H1 (cell line): ENCODE measurements around the gene PTER. TPM values are rescaled to one million over a fixed set of nuclear protein-coding genes. Genes with fewer than 3 reads are reported as not detected.

Experiments used
- CTCF ChIA-PET: fragments of 300-600 bp; sonication (Branson Sonifier 250); formaldehyde crosslinking; loops from one replicate; lab custom pipeline; 2021; ENCODE audit not compliant: partially characterized antibody; lab: Charles Lee
- POLR2A ChIA-PET: fragments of 300-600 bp; sonication (Branson Sonifier 250); formaldehyde crosslinking; loops from one replicate; lab custom pipeline; 2021; ENCODE audit warnings: inconsistent platforms; ENCODE audit not compliant: partially characterized antibody; lab: Charles Lee
- DNase-seq, 2 experiments: peaks; one replicate each; pipeline versions ENCODE4 v3.0.0 to v3.0.0-alpha.2; 2010 to 2022; ENCODE audit warnings: low spot score in 2 of 2, low read depth in 1 of 2, mixed read lengths in 1 of 2
- FAIRE-seq: peaks from 2 replicates; lab custom pipeline; 2011; peaks lifted over from hg19 to GRCh38; lab: Jason Lieb, UNC
- H2AFZ ChIP-seq: 2 replicates; pipeline ENCODE4 v1.8.1; 2012; ENCODE audit warnings: low read length, inconsistent platforms
- H2AK5ac ChIP-seq: 2 replicates; pipeline ENCODE4 v1.6.1; 2013; ENCODE audit warnings: low read depth, low read length
- H2BK120ac ChIP-seq: replicated peaks from 2 replicates; pipeline ENCODE3; 2013; ENCODE audit warnings: low read depth, low read length, inconsistent platforms
- H2BK12ac ChIP-seq: 2 replicates; pipeline ENCODE4 v1.6.1; 2013; ENCODE audit warnings: low read depth, low read length
- H2BK15ac ChIP-seq: 2 replicates; pipeline ENCODE4 v1.6.1; 2013; ENCODE audit warnings: low read length
- H2BK20ac ChIP-seq: 2 replicates; pipeline ENCODE4 v1.6.1; 2013; ENCODE audit warnings: low read length
- H2BK5ac ChIP-seq: 2 replicates; pipeline ENCODE4 v1.6.1; 2013; ENCODE audit warnings: low read depth, low read length
- H3K14ac ChIP-seq: 2 replicates; pipeline ENCODE4 v1.6.1; 2013; ENCODE audit warnings: inconsistent platforms; ENCODE audit not compliant: insufficient read length
- H3K18ac ChIP-seq: 2 replicates; pipeline ENCODE4 v1.6.1; 2013; ENCODE audit warnings: low read length; ENCODE audit errors: extremely low read depth
- H3K23ac ChIP-seq: 2 replicates; pipeline ENCODE4 v1.6.1; 2013; ENCODE audit warnings: inconsistent platforms; ENCODE audit not compliant: insufficient read length
- H3K23me2 ChIP-seq: 2 replicates; pipeline ENCODE4 v1.6.1; 2013; ENCODE audit warnings: low read depth, low read length
- H3K27ac ChIP-seq: 2 replicates; pipeline ENCODE4 v1.6.1; 2011; ENCODE audit warnings: low read depth, low read length, inconsistent platforms
- H3K27me3 ChIP-seq, 4 experiments: replicated peaks in 1 of 4; 1 replicate in 1 of 4; 2 replicates in 3 of 4; pipeline versions ENCODE4 v1.6.1 to v1.8.1; 2011 to 2013; ENCODE audit warnings: low read length in 3 of 4, mild to moderate bottlenecking in 3 of 4, inconsistent platforms in 2 of 4, mixed read lengths in 2 of 4, moderate library complexity in 1 of 4; ENCODE audit not compliant: control insufficient read depth in 3 of 4, insufficient read depth in 3 of 4; ENCODE audit errors: extremely low read depth in 1 of 4
- H3K36me3 ChIP-seq, 4 experiments: 2 replicates each; pipeline versions ENCODE4 v1.6.1 to v1.8.1; 2011 to 2013; ENCODE audit warnings: mild to moderate bottlenecking in 4 of 4, low read length in 3 of 4, moderate library complexity in 2 of 4, control low read depth in 1 of 4, inconsistent platforms in 1 of 4; ENCODE audit not compliant: insufficient read depth in 4 of 4, control insufficient read depth in 2 of 4
- H3K4ac ChIP-seq: replicated peaks from 2 replicates; pipeline ENCODE3; 2013; ENCODE audit warnings: low read length, low read depth, mixed read lengths, inconsistent platforms; ENCODE audit not compliant: insufficient read length
- H3K4me1 ChIP-seq, 4 experiments: replicated peaks in 1 of 4; 1 replicate in 1 of 4; 2 replicates in 3 of 4; pipeline versions ENCODE4 v1.6.1 to v1.8.1; 2011 to 2013; ENCODE audit warnings: low read length in 3 of 4, inconsistent platforms in 2 of 4, mixed read lengths in 1 of 4; ENCODE audit not compliant: insufficient read depth in 4 of 4, control insufficient read depth in 3 of 4
- H3K4me2 ChIP-seq, 2 experiments: 2 replicates each; pipeline versions ENCODE4 v1.6.1 to v1.8.1; 2011 to 2013; ENCODE audit warnings: low read depth in 2 of 2, low read length in 2 of 2, control low read depth in 1 of 2, inconsistent platforms in 1 of 2, mild to moderate bottlenecking in 1 of 2; ENCODE audit not compliant: insufficient read depth in 1 of 2
- H3K4me3 ChIP-seq, 4 experiments: fragments of 200-600, 300-600 bp in 1 of 4; sonication (generic), shearing (Covaris generic), sonication (Bioruptor Twin) in 1 of 4; 2 replicates each; pipeline versions ENCODE4 v1.5.1 to v1.8.1; 2011 to 2016; ENCODE audit warnings: low read length in 4 of 4, low read depth in 3 of 4, control low read depth in 2 of 4, inconsistent platforms in 2 of 4, mild to moderate bottlenecking in 2 of 4, mixed read lengths in 1 of 4, moderate library complexity in 1 of 4; ENCODE audit not compliant: insufficient read depth in 2 of 4; ENCODE audit errors: extremely low read depth in 1 of 4
- H3K56ac ChIP-seq: replicated peaks from 2 replicates; pipeline ENCODE3; 2013; ENCODE audit warnings: low read depth, mild to moderate bottlenecking, mixed read lengths, low read length, inconsistent platforms; ENCODE audit not compliant: insufficient read length
- H3K79me1 ChIP-seq: 2 replicates; pipeline ENCODE4 v1.6.1; 2013; ENCODE audit warnings: low read depth, low read length, control low read depth
- H3K79me2 ChIP-seq, 2 experiments: 2 replicates each; pipeline versions ENCODE4 v1.6.1 to v1.8.1; 2012 to 2013; ENCODE audit warnings: low read length in 2 of 2, mild to moderate bottlenecking in 2 of 2, inconsistent platforms in 1 of 2; ENCODE audit not compliant: insufficient read depth in 2 of 2, control insufficient read depth in 1 of 2
- H3K9ac ChIP-seq, 4 experiments: replicated peaks in 1 of 4; 1 replicate in 1 of 4; 2 replicates in 3 of 4; pipeline versions ENCODE4 v1.6.1 to v1.8.1; 2011 to 2013; ENCODE audit warnings: low read depth in 3 of 4, low read length in 3 of 4, control low read depth in 2 of 4, mild to moderate bottlenecking in 2 of 4, moderate library complexity in 2 of 4, inconsistent platforms in 1 of 4; ENCODE audit errors: extremely low read depth in 1 of 4
- H3K9me3 ChIP-seq, 2 experiments: 2 replicates each; pipeline versions ENCODE4 v1.6.1 to v1.8.1; 2012 to 2013; ENCODE audit warnings: mild to moderate bottlenecking in 2 of 2, moderate library complexity in 2 of 2, control low read depth in 1 of 2, inconsistent platforms in 1 of 2, low read depth in 1 of 2, low read length in 1 of 2, mixed read lengths in 1 of 2; ENCODE audit not compliant: insufficient read depth in 2 of 2
- H4K20me1 ChIP-seq, 2 experiments: replicated peaks in 1 of 2; 2 replicates each; pipeline versions ENCODE3 to v1.8.1; 2011 to 2013; ENCODE audit warnings: inconsistent platforms in 2 of 2, low read length in 2 of 2, mild to moderate bottlenecking in 1 of 2; ENCODE audit not compliant: insufficient read depth in 2 of 2, control insufficient read depth in 1 of 2
- H4K5ac ChIP-seq: 2 replicates; pipeline ENCODE4 v1.6.1; 2013; ENCODE audit warnings: low read length, low read depth, mixed read lengths, inconsistent platforms; ENCODE audit not compliant: insufficient read length
- H4K8ac ChIP-seq: 2 replicates; pipeline ENCODE4 v1.8.0; 2013; ENCODE audit warnings: mild to moderate bottlenecking, moderate library complexity, low read length, inconsistent platforms; ENCODE audit not compliant: insufficient read depth; ENCODE audit errors: extremely low read depth
- H4K91ac ChIP-seq: replicated peaks from 2 replicates; pipeline ENCODE3; 2013; ENCODE audit warnings: low read length, mixed read lengths, inconsistent platforms; ENCODE audit not compliant: insufficient read length
- CHD2 ChIP-seq: IDR thresholded peaks from 2 replicates; pipeline ENCODE4 v1.6.1; 2012; ENCODE audit warnings: low read length, improper control_type of control experiment
- FOSL1 ChIP-seq: IDR thresholded peaks from 2 replicates; pipeline ENCODE4 v1.6.1; 2011; ENCODE audit warnings: mild to moderate bottlenecking, low read depth, low read length, moderate library complexity; ENCODE audit not compliant: insufficient read depth
- JUN ChIP-seq: IDR thresholded peaks from 2 replicates; pipeline ENCODE4 v1.6.1; 2011; ENCODE audit warnings: low read depth, mild to moderate bottlenecking, improper control_type of control experiment, low read length
- NANOG ChIP-seq: IDR thresholded peaks from 2 replicates; pipeline ENCODE4 v1.6.1; 2011; ENCODE audit warnings: low read length, low read depth, mild to moderate bottlenecking, inconsistent platforms; ENCODE audit not compliant: insufficient read depth, poor library complexity, severe bottlenecking
- RAD21 ChIP-seq, 2 experiments: IDR thresholded peaks in 1 of 2; conservative IDR thresholded peaks in 1 of 2; 2 replicates each; pipeline ENCODE4 v1.6.1; 2011; ENCODE audit warnings: low read depth in 2 of 2, low read length in 2 of 2, improper control_type of control experiment in 1 of 2, inconsistent platforms in 1 of 2, mild to moderate bottlenecking in 1 of 2, moderate library complexity in 1 of 2
- SAP30 ChIP-seq: fragments of 300-600 bp; sonication (generic); IDR thresholded peaks from 2 replicates; pipeline ENCODE4 v1.7.1; 2012; ENCODE audit warnings: low read length, moderate library complexity, mild to moderate bottlenecking, inconsistent platforms; ENCODE audit not compliant: insufficient read depth, insufficient replicate concordance
- SP4 ChIP-seq: IDR thresholded peaks from 2 replicates; pipeline ENCODE4 v1.6.1; 2012; ENCODE audit warnings: low read length, inconsistent platforms
- TBP ChIP-seq: IDR thresholded peaks from 2 replicates; pipeline ENCODE4 v1.6.1; 2011; ENCODE audit warnings: low read depth, low read length, improper control_type of control experiment
- TCF12 ChIP-seq: IDR thresholded peaks from 2 replicates; pipeline ENCODE4 v1.6.1; 2011; ENCODE audit warnings: low read depth, mild to moderate bottlenecking, low read length
- YY1 ChIP-seq: IDR thresholded peaks from 2 replicates; pipeline ENCODE4 v1.6.1; 2011; ENCODE audit warnings: low read depth, mild to moderate bottlenecking, low read length
- WGBS, 2 experiments: shearing (Covaris generic) in 1 of 2; methylation state at CpG; one replicate each; pipeline versions ENCODE4 v1.1.6 to v1.1.7; 2013 to 2015; ENCODE audit warnings: low lambda C conversion rate in 2 of 2, mixed read lengths in 2 of 2, inconsistent platforms in 1 of 2, low coverage in 1 of 2, missing lambda C conversion rate in 1 of 2; ENCODE audit not compliant: insufficient replicate concordance in 2 of 2, insufficient coverage in 1 of 2, insufficient read length in 1 of 2; ENCODE audit errors: extremely low coverage in 1 of 2, missing lambda C conversion rate in 1 of 2; 5-methylcytosine and 5-hydroxymethylcytosine counted together
- polyA plus RNA-seq, 7 experiments: library from polyadenylated mRNA; depleted of rRNA in 3 of 7; stranded (reverse) in 5 of 7; unstranded in 2 of 7; fragments of >200 nt in 5 of 7; fragments of 200-250 nt in 2 of 7; gene quantifications; 1 replicate in 5 of 7; 2 replicates in 1 of 7; 4 replicates in 1 of 7; pipeline versions ENCODE4 v1.2.1 to v1.2.3, GENCODE V29; 2011 to 2013; ENCODE audit warnings: missing spikeins in 2 of 7, mixed read lengths in 2 of 7
- total RNA-seq: library from RNA; stranded (reverse); fragmentation: NEBNext Ultra II Directional; extraction: Animal tissue kit (Norgen Biotek cat#: 25700); gene quantifications from 2 replicates; pipeline ENCODE4 v1.2.1, GENCODE V29; 2021

The PTER gene
- total and polyA plus RNA-seq, 2 of the 8 experiments (the other 6 are each of a cell fraction or from before 2014, with no cell fraction given), result 4.4 to 7.8 TPM

- FAIRE-seq (no peak), DNase-seq (no peak)
- Histone ChIP-seq H3K9ac (no peak overlapping the region), H2BK12ac (no peak overlapping the region), H3K27ac (no peak overlapping the region), H2BK5ac (no peak overlapping the region), H2BK20ac (no peak overlapping the region), H4K91ac (no peak overlapping the region), H2AK5ac (no peak overlapping the region), H2BK15ac (no peak overlapping the region), H3K23ac (no peak overlapping the region), H3K4me1 (peaks cover 0 to 3% (median 0%) of the 10 kb centered on the region in 4 experiments; a peak in 2 of 7 replicates), H4K20me1 (no peaks in the 10 kb centered on the region), H3K4me2 (no peak overlapping the region), H3K18ac (no peak overlapping the region), H3K4me3 (no peak overlapping the region), H2AFZ (no peak overlapping the region), H3K23me2 (no peaks in the 10 kb centered on the region), H3K27me3 (no peaks in the 10 kb centered on the region), H2BK120ac (no peak overlapping the region), H4K8ac (no peak overlapping the region), H4K5ac (no peak overlapping the region), H3K9me3 (no peaks in the 10 kb centered on the region), H3K56ac (no peak overlapping the region), H3K14ac (no peak overlapping the region), H3K79me1 (no peaks in the 10 kb centered on the region), H3K36me3 (no peaks in the 10 kb centered on the region), H3K4ac (no peak overlapping the region), H3K79me2 (no peaks in the 10 kb centered on the region)
- 86% methylated on average over 4 of the region's 4 CpGs; no CpG with 5 or more reads in 1 of the 2 experiments for WGBS, 2 experiments
- no peak for TF ChIP-seq YY1
- TF ChIP-seq SAP30, result no peak
- TF ChIP-seq RAD21 (IDR thresholded peaks at IDR 0.05 in 1 of 2, conservative IDR thresholded peaks at IDR 0.05 in 1 of 2; ENCODE audit: low read depth in 2 of 2, low read length in 2 of 2), result no peak
- no peak for TF ChIP-seq TBP
- TF ChIP-seq NANOG, result no peak
- no peak for TF ChIP-seq CHD2
- TF ChIP-seq FOSL1, result no peak
- no peak for TF ChIP-seq JUN
- no peak for TF ChIP-seq SP4
- TF ChIP-seq TCF12, result no peak
- CTCF ChIA-PET, result interaction anchor here (1.1 to 1.6 kb wide), 2 partner anchors 13 to 17 kb away, joined by 3 read pairs; no protein-coding TSS in a partner anchor
- POLR2A ChIA-PET, result no interaction called here
These were observed 43.4 kb upstream of the PTER start for GRCh38 chr10:16393271-16393858.
